Right atrium auricular region (tissue), 2 donors: ENCODE data around the gene KIF11. TPM values are rescaled to one million over a fixed set of nuclear protein-coding genes. Genes with fewer than 3 reads are reported as not detected.
"Not testable (repeated sequence)": the region's sequence is repeated elsewhere in the genome, so short reads cannot be mapped to it uniquely, and the experiment has no call there.

Source experiments
- DNase-seq: peaks from one replicate; pipeline ENCODE4 v3.0.0-alpha.2; 2019; ENCODE audit warnings: low spot score
- H3K27ac ChIP-seq, 2 donors: fragments of 200-600 bp; sonication (generic); 1 replicate in 1 of 2; 2 replicates in 1 of 2; pipeline ENCODE4 v1.5.1; 2016 to 2019
- H3K27me3 ChIP-seq, 2 donors: fragments of 200-600 bp; sonication (generic); one replicate each; pipeline versions ENCODE4 v1.5.1 to v1.6.0; 2017 to 2019
- H3K36me3 ChIP-seq: fragments of 200-600 bp; sonication (generic); one replicate; pipeline ENCODE4 v1.5.1; 2016
- H3K4me1 ChIP-seq, 2 donors: fragments of 200-600 bp; sonication (generic); one replicate each; pipeline versions ENCODE4 v1.5.1 to v1.6.0; 2017 to 2019
- H3K4me3 ChIP-seq, 2 donors: fragments of 200-600 bp; sonication (generic); 1 replicate in 1 of 2; 2 replicates in 1 of 2; pipeline ENCODE4 v1.5.1; 2017 to 2019; ENCODE audit warnings: mild to moderate bottlenecking in 1 of 2, moderate library complexity in 1 of 2
- H3K9me3 ChIP-seq, 2 donors: fragments of 200-600 bp; sonication (generic); one replicate each; pipeline ENCODE4 v1.5.1; 2019
- total RNA-seq, 2 donors: library from RNA; depleted of rRNA; stranded (reverse); fragments of >200 nt; gene quantifications; one replicate each; pipeline ENCODE4 v1.1.0, GENCODE V29; 2016
- TF ChIP-seq, protein P1 (sequence below), 2 donors: fragments of 200-600 bp; sonication (generic); IDR thresholded peaks; one replicate each; pipeline ENCODE4 v1.5.1; 2019; ENCODE audit warnings: antibody characterized with exemption in 2 of 2

The KIF11 gene
- total RNA-seq, 2 donors from 2014 or later = 0.24 to 1.4 TPM

DNA sequence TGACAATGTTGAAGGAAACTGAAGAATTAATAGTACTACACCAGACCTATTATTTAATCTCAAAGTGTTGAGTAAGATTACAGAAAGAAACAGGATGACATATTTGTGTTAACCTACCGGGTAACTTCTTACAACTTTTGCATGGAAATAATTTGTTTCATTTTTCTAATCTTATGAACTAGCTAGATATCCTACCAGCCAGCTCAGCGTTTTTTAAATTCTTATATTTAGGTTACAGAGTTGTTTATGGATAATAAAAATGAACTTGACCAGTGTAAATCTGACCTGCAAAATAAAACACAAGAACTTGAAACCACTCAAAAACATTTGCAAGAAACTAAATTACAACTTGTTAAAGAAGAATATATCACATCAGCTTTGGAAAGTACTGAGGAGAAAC, 37.0 kb downstream of the KIF11 start:
- Histone ChIP-seq H3K27ac (no peak overlapping the region), H3K4me3 (no peak overlapping the region), H3K9me3 (no peaks in the 10 kb centered on the region), H3K4me1 (no peaks in the 10 kb centered on the region), H3K36me3 (no peaks in the 10 kb centered on the region), H3K27me3 (no peaks in the 10 kb centered on the region)
- TF ChIP-seq, protein P1, sequence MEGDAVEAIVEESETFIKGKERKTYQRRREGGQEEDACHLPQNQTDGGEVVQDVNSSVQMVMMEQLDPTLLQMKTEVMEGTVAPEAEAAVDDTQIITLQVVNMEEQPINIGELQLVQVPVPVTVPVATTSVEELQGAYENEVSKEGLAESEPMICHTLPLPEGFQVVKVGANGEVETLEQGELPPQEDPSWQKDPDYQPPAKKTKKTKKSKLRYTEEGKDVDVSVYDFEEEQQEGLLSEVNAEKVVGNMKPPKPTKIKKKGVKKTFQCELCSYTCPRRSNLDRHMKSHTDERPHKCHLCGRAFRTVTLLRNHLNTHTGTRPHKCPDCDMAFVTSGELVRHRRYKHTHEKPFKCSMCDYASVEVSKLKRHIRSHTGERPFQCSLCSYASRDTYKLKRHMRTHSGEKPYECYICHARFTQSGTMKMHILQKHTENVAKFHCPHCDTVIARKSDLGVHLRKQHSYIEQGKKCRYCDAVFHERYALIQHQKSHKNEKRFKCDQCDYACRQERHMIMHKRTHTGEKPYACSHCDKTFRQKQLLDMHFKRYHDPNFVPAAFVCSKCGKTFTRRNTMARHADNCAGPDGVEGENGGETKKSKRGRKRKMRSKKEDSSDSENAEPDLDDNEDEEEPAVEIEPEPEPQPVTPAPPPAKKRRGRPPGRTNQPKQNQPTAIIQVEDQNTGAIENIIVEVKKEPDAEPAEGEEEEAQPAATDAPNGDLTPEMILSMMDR (IDR thresholded peaks at IDR 0.05) = no peak
- DNase-seq = no peak

DNA sequence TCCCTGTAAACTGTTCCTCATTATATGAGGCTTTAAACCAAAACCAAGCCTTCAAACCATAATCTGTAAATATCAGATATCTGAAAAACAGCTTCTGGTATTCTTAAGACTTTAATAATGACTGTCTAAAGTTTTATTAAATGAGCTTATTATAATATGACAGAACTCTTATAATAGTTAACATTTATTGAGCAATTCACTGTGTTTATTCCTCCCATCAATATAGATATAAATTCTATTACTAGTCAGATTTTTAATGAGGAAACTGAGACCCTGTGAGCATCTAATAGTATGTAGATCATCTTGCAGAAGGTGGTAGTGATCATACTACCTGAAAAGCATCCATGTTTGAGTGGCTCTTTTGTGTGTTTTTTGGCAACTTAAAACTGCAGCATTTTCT, 45.1 kb downstream of the KIF11 start:
- no peaks in the 10 kb centered on the region for H3K36me3 ChIP-seq
- no peaks in the 10 kb centered on the region for H3K27me3 ChIP-seq
- DNase-seq = no peak
- no peaks in the 10 kb centered on the region for H3K9me3 ChIP-seq
- H3K4me3 ChIP-seq = no peak overlapping the region
- H3K4me1 ChIP-seq = no peaks in the 10 kb centered on the region
- H3K27ac ChIP-seq = no peak overlapping the region
- TF ChIP-seq, protein P1 (IDR thresholded peaks at IDR 0.05) = no peak

DNA sequence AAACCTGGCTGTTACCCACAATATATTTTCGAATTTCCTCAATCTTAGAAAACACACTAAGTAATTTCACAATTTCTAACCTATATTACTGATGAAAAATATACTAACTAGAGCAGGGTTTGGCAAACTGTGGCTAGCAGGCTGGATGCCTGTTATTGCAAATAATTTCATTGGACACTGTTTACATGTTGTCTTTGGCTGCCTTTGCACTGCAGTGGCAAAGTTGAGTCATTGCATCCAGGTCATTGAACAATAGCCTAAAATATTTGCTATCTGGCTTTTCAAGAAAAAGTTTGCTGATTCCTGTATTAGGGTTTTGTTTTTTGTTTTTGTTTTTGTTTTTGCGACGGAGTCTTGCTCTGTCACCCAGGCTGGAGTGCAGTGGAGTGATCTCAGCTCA, 47.2 kb downstream of the KIF11 start:
- DNase-seq = no peak
- Histone ChIP-seq H3K27me3 (no peaks in the 10 kb centered on the region), H3K4me3 (no peak overlapping the region), H3K36me3 (no peaks in the 10 kb centered on the region), H3K4me1 (no peaks in the 10 kb centered on the region), H3K9me3 (no peaks in the 10 kb centered on the region), H3K27ac (no peak overlapping the region)
- TF ChIP-seq, protein P1 (IDR thresholded peaks at IDR 0.05) = no peak

DNA sequence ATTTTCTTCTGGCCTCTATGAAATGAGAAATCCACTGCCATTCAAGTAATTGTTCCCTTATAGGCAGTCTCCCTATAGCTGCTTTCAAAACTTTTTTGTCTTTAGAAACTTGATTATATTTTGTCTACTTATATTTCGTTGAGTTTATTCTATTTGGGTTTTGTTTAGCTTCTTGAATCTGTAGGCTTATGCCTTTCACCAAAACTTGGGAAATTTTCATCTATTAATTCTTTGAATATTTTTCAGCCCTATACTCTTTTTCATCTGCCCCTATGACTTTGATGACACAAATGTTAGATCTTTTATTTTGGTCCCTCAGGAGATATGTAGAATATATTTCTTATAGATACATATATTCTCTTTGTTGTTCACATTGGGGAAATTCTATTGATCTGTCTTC, 48.6 kb downstream of the KIF11 start:
- Histone ChIP-seq H3K9me3 (no peaks in the 10 kb centered on the region), H3K4me1 (no peaks in the 10 kb centered on the region), H3K27me3 (no peaks in the 10 kb centered on the region), H3K4me3 (no peak overlapping the region), H3K27ac (no peak overlapping the region), H3K36me3 (no peaks in the 10 kb centered on the region)
- TF ChIP-seq, protein P1 (IDR thresholded peaks at IDR 0.05) = no peak
- no peak for DNase-seq

DNA sequence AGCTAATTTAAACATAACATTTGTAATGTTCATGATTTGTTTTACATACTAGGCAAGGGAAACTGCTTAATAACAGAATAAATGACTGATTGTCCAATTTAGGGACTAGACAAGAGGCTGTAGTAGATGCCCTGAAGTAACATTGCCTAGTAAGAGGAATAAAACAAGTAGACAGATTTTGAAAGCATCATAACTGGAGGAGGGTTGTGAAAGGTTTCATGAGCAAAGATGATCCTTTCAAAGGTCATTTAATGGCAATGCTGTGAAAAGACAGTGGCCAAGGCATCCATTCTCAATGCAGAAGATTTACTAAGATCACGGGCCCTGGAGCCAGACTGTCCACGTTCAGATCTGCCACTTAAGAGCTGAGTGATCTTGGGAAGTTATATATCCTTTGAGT, 52.0 kb downstream of the KIF11 start:
- H3K4me1 ChIP-seq = no peaks in the 10 kb centered on the region
- no peak overlapping the region for H3K4me3 ChIP-seq
- DNase-seq = no peak

DNA sequence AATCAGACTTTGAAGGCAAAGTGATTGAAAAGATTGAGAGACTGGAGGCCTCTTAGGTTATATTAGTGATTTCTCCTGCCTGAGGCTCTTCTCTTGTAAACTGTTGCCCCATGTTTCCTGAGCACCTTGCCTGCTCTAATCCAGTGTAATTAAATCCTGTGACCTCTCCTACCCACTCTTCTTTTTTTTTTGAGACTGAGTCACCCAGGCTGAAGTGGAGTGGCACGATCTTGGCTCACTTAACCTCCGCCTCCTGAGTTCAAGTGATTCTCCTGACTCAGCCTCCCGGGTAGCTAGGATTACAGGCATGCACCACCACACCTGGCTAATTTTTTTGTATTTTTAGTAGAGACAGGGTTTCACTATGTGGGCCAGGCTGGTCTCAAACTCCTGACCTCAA, 57.9 kb downstream of the KIF11 start:
- not testable (repeated sequence) for H3K27me3 ChIP-seq, DNase-seq, H3K9me3 ChIP-seq, H3K27ac ChIP-seq, H3K4me1 ChIP-seq, H3K4me3 ChIP-seq, H3K36me3 ChIP-seq

More for the DNA sequence above, 52.0 kb downstream of the KIF11 start:
- TF ChIP-seq, protein P1 (IDR thresholded peaks at IDR 0.05) = no peak
- Histone ChIP-seq H3K36me3 (no peaks in the 10 kb centered on the region), H3K9me3 (no peaks in the 10 kb centered on the region), H3K27ac (no peak overlapping the region), H3K27me3 (no peaks in the 10 kb centered on the region)
